Measurements from ENCODE around the gene TRIM15.
"Not testable (repeated sequence)": the region's sequence is repeated elsewhere in the genome, so short reads cannot be mapped to it uniquely, and the experiment has no call there.

DNA sequence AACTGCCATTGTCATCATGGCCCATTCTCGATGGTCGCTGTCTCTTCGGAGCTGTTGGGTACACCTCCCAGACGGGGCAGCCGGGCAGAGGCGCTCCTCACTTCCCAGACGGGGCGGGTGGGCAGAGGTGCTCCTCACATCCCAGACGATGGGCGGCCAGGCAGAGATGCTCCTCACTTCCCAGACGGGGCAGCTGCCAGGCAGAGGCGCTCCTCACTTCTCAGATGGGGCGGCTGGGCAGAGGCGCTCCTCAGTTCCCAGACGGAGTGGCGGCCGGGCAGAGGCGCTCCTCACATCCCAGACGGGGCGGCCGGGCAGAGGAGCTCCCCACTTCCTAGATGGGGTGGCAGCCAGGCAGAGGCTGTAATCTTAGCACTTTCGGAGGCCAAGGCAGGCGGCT, 58.6 kb downstream of the TRIM15 start:
- TF ChIP-seq, protein P1, sequence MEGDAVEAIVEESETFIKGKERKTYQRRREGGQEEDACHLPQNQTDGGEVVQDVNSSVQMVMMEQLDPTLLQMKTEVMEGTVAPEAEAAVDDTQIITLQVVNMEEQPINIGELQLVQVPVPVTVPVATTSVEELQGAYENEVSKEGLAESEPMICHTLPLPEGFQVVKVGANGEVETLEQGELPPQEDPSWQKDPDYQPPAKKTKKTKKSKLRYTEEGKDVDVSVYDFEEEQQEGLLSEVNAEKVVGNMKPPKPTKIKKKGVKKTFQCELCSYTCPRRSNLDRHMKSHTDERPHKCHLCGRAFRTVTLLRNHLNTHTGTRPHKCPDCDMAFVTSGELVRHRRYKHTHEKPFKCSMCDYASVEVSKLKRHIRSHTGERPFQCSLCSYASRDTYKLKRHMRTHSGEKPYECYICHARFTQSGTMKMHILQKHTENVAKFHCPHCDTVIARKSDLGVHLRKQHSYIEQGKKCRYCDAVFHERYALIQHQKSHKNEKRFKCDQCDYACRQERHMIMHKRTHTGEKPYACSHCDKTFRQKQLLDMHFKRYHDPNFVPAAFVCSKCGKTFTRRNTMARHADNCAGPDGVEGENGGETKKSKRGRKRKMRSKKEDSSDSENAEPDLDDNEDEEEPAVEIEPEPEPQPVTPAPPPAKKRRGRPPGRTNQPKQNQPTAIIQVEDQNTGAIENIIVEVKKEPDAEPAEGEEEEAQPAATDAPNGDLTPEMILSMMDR (IDR thresholded peaks at IDR 0.05) = not testable (repeated sequence)
- not testable (repeated sequence) for TF ChIP-seq EP300, POLR2A (IDR thresholded peaks at IDR 0.05)

Measured in tibial nerve (tissue), 4 donors.